OCI-LY7 (cell line): ENCODE data around the gene KIF14. TPM values are rescaled to one million over a fixed set of nuclear protein-coding genes. Genes with fewer than 3 reads are reported as not detected.

Source experiments
- BruUV-seq: library from RNA; stranded (reverse); fragments of 400-500 nt; replicated peaks from 2 replicates; lab custom pipeline; 2021; lab: Mats Ljungman, UMichigan
- CTCF ChIA-PET: fragments of 300-600 bp; sonication (Branson Sonifier 250); formaldehyde crosslinking; loops from one replicate; lab custom pipeline; 2022; ENCODE audit warnings: antibody characterized with exemption; ENCODE audit not compliant: unreplicated experiment; lab: Charles Lee
- POLR2A ChIA-PET: fragments of 300-600 bp; sonication (Branson Sonifier 250); formaldehyde crosslinking; loops from one replicate; lab custom pipeline; 2022; ENCODE audit warnings: antibody characterized with exemption; lab: Charles Lee
- DNase-seq: peaks from one replicate; pipeline ENCODE4 v3.0.0-alpha.2; 2015; ENCODE audit warnings: low spot score
- H2AFZ ChIP-seq: fragments of 200-600 bp; sonication (generic), shearing (Covaris generic); 2 replicates; pipeline ENCODE4 v1.6.1; 2014; ENCODE audit warnings: mild to moderate bottlenecking, antibody characterized with exemption, low read length, moderate library complexity
- H3K27ac ChIP-seq: fragments of 200-600 bp; sonication (generic); 2 replicates; pipeline ENCODE4 v1.5.1; 2014; ENCODE audit warnings: mixed run types, low read depth, mild to moderate bottlenecking, moderate library complexity, low read length, inconsistent platforms; ENCODE audit not compliant: poor library complexity, severe bottlenecking
- H3K36me3 ChIP-seq: fragments of 200-600 bp; sonication (generic); 2 replicates; pipeline ENCODE4 v1.6.1; 2014; ENCODE audit warnings: mild to moderate bottlenecking, antibody characterized with exemption, low read length, moderate library complexity, mixed read lengths; ENCODE audit not compliant: insufficient read depth
- H3K4me1 ChIP-seq: fragments of 200-600 bp; sonication (generic); 2 replicates; pipeline ENCODE4 v1.5.1; 2014; ENCODE audit warnings: mild to moderate bottlenecking, low read length; ENCODE audit not compliant: insufficient read depth, poor library complexity, severe bottlenecking
- H3K4me2 ChIP-seq: fragments of 200-600 bp; sonication (generic); 2 replicates; pipeline ENCODE4 v1.6.1; 2014; ENCODE audit warnings: mild to moderate bottlenecking, low read length
- H3K4me3 ChIP-seq: fragments of 200-600 bp; sonication (generic); 2 replicates; pipeline ENCODE4 v1.5.1; 2014; ENCODE audit warnings: mild to moderate bottlenecking, low read depth, low read length; ENCODE audit not compliant: poor library complexity, severe bottlenecking
- H3K79me2 ChIP-seq: fragments of 200-600 bp; sonication (generic); 2 replicates; pipeline ENCODE4 v1.6.1; 2016; ENCODE audit warnings: low read depth, mild to moderate bottlenecking, low read length, moderate library complexity, mixed read lengths; ENCODE audit not compliant: insufficient read depth
- H3K9me2 ChIP-seq: fragments of 200-600 bp; sonication (generic); 2 replicates; pipeline ENCODE4 v1.6.1; 2016; ENCODE audit warnings: mild to moderate bottlenecking, low read length, mixed read lengths; ENCODE audit not compliant: insufficient read depth
- H3K9me3 ChIP-seq: fragments of 200-600 bp; sonication (generic); 2 replicates; pipeline ENCODE4 v1.6.1; 2014; ENCODE audit warnings: mild to moderate bottlenecking, mixed run types, low read length, mixed read lengths
- H4K20me1 ChIP-seq: fragments of 200-600 bp; sonication (generic); 2 replicates; pipeline ENCODE4 v1.6.1; 2014; ENCODE audit warnings: mild to moderate bottlenecking, antibody characterized with exemption, low read length, moderate library complexity, mixed read lengths; ENCODE audit not compliant: insufficient read depth
- EZH2phosphoT487 ChIP-seq: fragments of 200-600 bp; sonication (generic); IDR thresholded peaks from 2 replicates; pipeline ENCODE4 v1.6.1; 2018; ENCODE audit warnings: low read depth, borderline replicate concordance, mild to moderate bottlenecking, mixed run types, antibody characterized with exemption, low read length, moderate library complexity, mixed read lengths
- intact Hi-C: fragments of 100-400 bp; cut with micrococcal nuclease; formaldehyde crosslinking; loops from one replicate; pipeline ENCODE4 v1.10.0; 2022; ENCODE audit not compliant: unreplicated experiment
- total RNA-seq, 2 experiments: library from RNA; depleted of rRNA in 1 of 2; stranded (reverse); fragments of >200 nt in 1 of 2; shearing (Covaris generic) in 1 of 2; gene quantifications; 2 replicates each; pipeline ENCODE4 v1.2.3, GENCODE V29; 2014 to 2022
- TF ChIP-seq, protein P1 (sequence below): fragments of 200-600 bp; sonication (generic); conservative IDR thresholded peaks from 2 replicates; pipeline ENCODE4 v1.5.1; 2014; ENCODE audit warnings: mild to moderate bottlenecking, antibody characterized with exemption, low read length, moderate library complexity, mixed read lengths

Gene KIF14
- total RNA-seq, 2 experiments from 2014 or later, result 15.0 to 20.1 TPM

GRCh38 chr1:200624679-200625335, 4.3 kb upstream of the KIF14 start:
- H3K27ac ChIP-seq, result no peak overlapping the region
- peaks cover 5% of the 10 kb centered on the region; the same call in 1 of the 2 replicates for H3K79me2 ChIP-seq
- TF ChIP-seq, protein P1, sequence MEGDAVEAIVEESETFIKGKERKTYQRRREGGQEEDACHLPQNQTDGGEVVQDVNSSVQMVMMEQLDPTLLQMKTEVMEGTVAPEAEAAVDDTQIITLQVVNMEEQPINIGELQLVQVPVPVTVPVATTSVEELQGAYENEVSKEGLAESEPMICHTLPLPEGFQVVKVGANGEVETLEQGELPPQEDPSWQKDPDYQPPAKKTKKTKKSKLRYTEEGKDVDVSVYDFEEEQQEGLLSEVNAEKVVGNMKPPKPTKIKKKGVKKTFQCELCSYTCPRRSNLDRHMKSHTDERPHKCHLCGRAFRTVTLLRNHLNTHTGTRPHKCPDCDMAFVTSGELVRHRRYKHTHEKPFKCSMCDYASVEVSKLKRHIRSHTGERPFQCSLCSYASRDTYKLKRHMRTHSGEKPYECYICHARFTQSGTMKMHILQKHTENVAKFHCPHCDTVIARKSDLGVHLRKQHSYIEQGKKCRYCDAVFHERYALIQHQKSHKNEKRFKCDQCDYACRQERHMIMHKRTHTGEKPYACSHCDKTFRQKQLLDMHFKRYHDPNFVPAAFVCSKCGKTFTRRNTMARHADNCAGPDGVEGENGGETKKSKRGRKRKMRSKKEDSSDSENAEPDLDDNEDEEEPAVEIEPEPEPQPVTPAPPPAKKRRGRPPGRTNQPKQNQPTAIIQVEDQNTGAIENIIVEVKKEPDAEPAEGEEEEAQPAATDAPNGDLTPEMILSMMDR, result no peak
- no peak for TF ChIP-seq EZH2phosphoT487
- no peaks in the 10 kb centered on the region for H4K20me1 ChIP-seq
- no peak overlapping the region for H2AFZ ChIP-seq
- CTCF ChIA-PET, result no interaction called here
- POLR2A ChIA-PET, result interaction anchor here (0.5 to 0.7 kb wide), 4 partner anchors 10 to 70 kb away, joined by 3 to 5 read pairs (median 3); no protein-coding TSS in a partner anchor
- intact Hi-C loops, result loop anchor here (5.0 to 10.0 kb wide), 3 partner anchors 112 to 490 kb away; partner anchors contain the start of genes CACNA1S, CAMSAP2 and KIF21B
- BruUV-seq, result no TSS peak
- no peak overlapping the region for H3K4me3 ChIP-seq
- H3K9me3 ChIP-seq, result no peaks in the 10 kb centered on the region
- H3K4me2 ChIP-seq, result no peak overlapping the region
- H3K4me1 ChIP-seq, result peaks cover 16% of the 10 kb centered on the region
- no peak for DNase-seq
- H3K36me3 ChIP-seq, result no peaks in the 10 kb centered on the region
- H3K9me2 ChIP-seq, result no peaks in the 10 kb centered on the region

DNA sequence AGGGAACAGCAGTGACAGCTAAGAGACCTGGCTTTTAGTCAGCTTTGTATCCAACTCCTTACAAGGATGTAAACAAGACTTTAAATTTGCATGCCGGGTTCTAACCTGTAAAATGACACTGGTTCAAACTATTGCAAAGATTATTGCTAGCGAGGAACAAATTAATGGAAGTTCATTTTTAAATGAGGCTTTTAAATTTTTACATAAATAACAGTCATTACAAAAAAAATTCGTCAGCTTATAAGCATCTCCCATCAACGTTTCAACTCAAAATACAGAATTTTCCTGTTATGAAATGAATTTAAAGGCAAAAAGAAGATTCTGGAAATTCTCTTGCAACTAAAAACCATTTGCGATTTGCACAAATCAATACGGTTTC, 668 bp downstream of the KIF14 start:
- peaks cover 8% of the 10 kb centered on the region for H3K4me1 ChIP-seq
- POLR2A ChIA-PET, result interaction anchor here (1.0 to 3.7 kb wide), 4 partner anchors 50 to 591 kb away, joined by 3 to 21 read pairs (median 6); partner anchors contain the start of gene DDX59
- CTCF ChIA-PET, result no interaction called here
- TF ChIP-seq, protein P1, result no peak
- H3K9me2 ChIP-seq, result no peaks in the 10 kb centered on the region
- peaks cover 9% of the 10 kb centered on the region; the same call in 1 of the 2 replicates for H3K79me2 ChIP-seq
- H3K9me3 ChIP-seq, result no peaks in the 10 kb centered on the region
- H2AFZ ChIP-seq, result peak overlapping the region; percentile 100; the same call in 1 of the 2 replicates
- BruUV-seq, result no TSS peak
- H3K27ac ChIP-seq, result peak overlapping the region; percentile 38
- H3K4me3 ChIP-seq, result peak overlapping the region; percentile 88
- no peaks in the 10 kb centered on the region for H4K20me1 ChIP-seq
- intact Hi-C loops, result loop anchor here (1.0 to 10.0 kb wide), 5 partner anchors 50 to 495 kb away; partner anchors contain the start of genes CACNA1S, CAMSAP2 and KIF21B
- peaks cover 38% of the 10 kb centered on the region for H3K36me3 ChIP-seq
- H3K4me2 ChIP-seq, result peak overlapping the region; percentile 84
- DNase-seq, result no peak

DNA sequence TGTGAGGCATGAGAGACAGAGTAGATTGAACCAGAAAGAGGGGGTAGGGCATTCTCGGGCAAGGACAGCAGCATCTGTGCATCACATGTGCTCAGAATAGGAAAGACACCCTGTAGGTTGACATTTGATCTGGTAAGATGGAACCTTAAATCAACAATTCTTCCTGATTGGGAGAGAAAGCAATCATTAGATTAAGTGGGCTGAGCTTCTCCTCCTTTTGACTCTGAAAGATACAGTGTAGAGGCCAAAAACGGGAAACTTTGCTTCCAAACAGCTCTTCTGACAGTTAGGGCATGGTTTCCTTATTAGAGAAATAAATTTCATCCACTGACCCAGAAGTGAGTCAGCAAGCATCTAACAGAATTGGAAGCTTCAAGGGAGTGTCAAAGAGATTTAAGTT, 9.7 kb downstream of the KIF14 start:
- BruUV-seq, result no TSS peak

More for the DNA sequence above, 9.7 kb downstream of the KIF14 start:
- Histone ChIP-seq H3K9me3 (no peaks in the 10 kb centered on the region), H3K27ac (no peak overlapping the region), H3K79me2 (no peaks in the 10 kb centered on the region), H3K4me3 (no peak overlapping the region), H3K36me3 (peaks cover 80% of the 10 kb centered on the region), H4K20me1 (no peaks in the 10 kb centered on the region), H3K4me1 (no peaks in the 10 kb centered on the region), H2AFZ (no peak overlapping the region), H3K9me2 (no peaks in the 10 kb centered on the region), H3K4me2 (no peak overlapping the region)
- intact Hi-C loops, result no loop called here
- DNase-seq, result no peak
- TF ChIP-seq, protein P1, result no peak
- no peak for TF ChIP-seq EZH2phosphoT487
- ChIA-PET CTCF (interaction anchor here (0.8 kb wide), 1 partner anchor 437 kb away, joined by 3 read pairs; no protein-coding TSS in a partner anchor), POLR2A (no interaction called here)
